GM18861 (cell line): ENCODE results near the gene HK3.

Experiments used
- ATAC-seq: cut with Tn5 transposase; IDR thresholded peaks from one replicate; pipeline ENCODE4 v1.9.1; 2021; ENCODE audit not compliant: unreplicated experiment

Gene HK3

DNA sequence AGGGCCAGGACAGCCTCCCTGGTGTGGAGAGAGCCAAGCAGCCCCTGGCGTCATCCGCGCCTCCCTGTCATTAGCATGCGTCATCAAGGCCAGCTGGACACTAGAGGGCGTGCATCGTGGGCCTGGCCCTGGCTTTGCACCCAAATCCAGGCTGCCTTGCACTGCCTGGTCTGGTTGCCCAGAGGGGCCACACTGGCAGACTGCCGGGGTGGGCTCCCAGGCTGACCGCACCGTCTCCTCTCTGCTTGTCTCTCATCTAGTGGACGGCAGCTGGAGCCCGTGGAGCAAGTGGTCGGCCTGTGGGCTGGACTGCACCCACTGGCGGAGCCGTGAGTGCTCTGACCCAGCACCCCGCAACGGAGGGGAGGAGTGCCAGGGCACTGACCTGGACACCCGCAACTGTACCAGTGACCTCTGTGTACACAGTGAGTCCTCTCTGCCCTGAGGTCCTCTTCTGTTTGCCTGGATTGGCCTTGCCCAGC, 29.0 kb downstream of the HK3 start:
- no peak for ATAC-seq

DNA sequence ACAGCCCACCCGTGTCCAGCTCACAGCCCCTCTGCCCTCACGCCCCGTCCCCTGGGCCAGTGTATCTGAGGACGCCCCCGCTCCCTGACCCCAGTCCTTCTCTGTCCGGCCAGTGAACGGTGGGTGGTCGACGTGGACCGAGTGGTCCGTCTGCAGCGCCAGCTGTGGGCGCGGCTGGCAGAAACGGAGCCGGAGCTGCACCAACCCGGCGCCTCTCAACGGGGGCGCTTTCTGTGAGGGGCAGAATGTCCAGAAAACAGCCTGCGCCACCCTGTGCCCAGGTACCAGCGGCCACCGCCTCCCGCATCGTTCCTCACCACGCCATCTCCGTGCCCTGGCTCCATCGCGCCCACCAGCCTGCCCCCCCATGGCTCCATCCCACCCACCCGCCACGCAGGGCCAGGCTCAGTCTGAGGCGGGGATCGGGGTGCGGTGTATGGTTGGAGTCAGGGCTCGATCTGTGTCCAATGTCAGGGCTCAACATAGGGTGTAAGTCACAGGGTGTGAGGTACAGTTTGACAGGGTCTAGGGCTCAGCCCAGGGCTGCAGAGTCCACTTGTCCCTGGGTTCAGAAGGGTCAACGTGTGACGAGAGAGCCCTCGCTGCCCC, 29.5 kb downstream of the HK3 start:
- ATAC-seq = no peak

DNA sequence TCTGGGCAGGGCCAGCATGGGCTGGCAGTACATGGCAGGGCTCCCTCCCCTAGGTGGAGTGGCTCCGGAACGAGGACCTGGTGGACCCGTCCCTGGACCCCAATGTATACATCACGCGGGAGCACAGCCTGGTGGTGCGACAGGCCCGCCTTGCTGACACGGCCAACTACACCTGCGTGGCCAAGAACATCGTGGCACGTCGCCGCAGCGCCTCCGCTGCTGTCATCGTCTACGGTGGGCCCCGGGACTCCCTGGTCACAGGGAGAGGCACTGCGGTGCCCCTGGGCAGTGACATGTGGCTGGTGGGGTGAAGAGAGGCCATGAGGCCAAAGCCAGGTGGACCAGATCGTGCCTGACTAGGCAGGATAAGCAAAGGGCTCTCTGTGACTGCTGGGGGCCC, 30.4 kb downstream of the HK3 start:
- no peak for ATAC-seq

DNA sequence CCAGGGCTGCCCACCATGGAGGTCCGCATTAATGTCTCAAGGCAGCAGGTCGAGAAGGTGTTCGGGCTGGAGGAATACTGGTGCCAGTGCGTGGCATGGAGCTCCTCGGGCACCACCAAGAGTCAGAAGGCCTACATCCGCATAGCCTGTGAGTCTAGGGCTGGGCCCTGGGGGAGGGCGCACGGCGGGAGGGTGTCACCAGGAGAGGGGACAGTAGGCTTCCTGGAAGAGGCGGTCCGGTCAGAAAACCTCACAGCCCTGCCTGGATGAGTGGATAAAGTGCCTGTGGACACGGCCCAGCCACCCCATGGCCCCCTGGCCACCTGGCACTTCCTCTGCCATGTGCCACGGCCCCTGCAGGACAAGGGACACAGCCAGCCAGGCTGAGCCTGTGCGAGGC, 31.0 kb downstream of the HK3 start:
- ATAC-seq = no peak

DNA sequence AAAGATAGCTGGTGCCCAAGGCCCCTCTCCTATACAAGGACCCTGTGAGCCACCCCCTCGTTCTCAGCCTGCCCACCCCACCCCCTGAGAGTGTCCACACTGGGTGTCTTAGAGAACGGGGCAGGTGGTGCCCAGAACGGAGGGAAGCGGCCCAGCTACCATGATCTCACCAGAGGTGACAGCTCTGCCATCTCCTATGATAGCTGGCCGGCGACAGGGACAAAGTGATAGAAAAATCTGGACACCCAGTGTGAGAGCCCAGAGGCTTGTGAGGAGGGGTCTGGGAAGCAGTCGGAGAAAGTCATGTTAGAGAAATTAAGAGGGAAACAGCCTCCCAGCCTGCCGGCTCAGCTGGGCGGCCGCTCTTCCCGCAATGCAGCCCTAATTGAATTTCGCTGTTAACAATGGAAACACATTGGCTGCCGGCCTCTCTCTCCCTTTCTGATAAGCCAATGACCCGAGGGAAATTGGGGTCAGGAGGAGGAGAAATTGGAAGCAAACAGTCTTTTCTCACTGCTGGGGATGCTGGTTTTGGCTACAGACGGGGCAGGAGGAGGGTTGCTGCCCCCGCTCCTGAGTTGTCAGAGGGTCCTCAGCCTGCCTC, 32.3 kb downstream of the HK3 start:
- no peak for ATAC-seq

DNA sequence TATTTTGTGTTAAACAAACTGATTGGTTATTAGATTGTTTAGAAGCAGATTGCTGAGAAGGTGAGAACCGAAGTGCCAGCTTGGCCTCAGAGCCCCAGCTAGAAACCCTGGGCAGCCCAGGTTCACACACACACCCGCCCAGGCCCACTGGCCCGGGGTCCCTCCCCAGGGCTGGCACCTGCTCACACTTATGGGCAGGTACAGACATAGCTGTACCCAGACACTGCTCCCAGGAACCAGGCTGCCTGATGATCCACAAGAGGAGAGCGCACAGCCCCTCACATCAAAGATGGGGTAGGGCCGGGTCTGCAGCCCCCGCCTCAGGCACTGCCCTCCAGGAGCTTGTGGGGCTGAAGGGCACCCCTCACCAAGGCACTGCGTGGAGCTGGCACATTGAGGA, 33.2 kb downstream of the HK3 start:
- ATAC-seq = no peak

DNA sequence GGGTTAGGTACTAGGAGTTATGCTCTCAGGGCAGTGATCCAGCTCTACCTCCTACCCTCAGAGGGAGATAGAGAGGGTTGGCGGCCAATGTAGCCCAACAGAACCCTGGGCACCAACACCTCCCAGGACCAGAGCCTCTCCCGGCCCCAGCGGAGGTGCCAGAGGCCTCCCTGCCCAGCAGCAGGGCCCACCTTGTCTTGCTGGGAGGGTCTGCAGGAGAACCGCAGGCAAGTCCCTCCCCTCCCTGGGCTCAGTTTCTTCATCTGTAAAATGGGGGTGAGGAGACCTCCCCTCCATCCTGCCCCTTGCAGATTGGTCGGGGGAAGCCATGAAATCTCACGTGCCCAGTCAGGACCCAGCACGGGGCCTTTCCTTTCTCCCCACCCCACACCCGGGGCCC, 34.4 kb downstream of the HK3 start:
- no peak for ATAC-seq

DNA sequence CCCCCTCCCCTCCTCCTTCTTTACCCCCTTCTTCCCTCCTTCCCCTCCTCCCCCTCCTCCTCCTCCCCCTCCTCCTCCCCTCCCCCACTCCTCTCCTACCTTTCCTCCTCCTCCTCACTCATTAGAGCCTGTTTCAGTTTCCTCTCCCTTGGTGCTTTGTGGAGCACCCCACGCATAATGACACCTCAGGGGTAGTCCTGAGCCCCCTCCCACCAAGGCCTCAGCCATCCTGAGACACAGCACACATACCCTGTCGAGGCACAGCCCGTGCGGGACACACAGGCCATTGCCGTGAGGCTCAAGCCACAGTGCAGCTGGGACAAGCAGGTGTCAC, 35.4 kb downstream of the HK3 start:
- ATAC-seq = no peak

DNA sequence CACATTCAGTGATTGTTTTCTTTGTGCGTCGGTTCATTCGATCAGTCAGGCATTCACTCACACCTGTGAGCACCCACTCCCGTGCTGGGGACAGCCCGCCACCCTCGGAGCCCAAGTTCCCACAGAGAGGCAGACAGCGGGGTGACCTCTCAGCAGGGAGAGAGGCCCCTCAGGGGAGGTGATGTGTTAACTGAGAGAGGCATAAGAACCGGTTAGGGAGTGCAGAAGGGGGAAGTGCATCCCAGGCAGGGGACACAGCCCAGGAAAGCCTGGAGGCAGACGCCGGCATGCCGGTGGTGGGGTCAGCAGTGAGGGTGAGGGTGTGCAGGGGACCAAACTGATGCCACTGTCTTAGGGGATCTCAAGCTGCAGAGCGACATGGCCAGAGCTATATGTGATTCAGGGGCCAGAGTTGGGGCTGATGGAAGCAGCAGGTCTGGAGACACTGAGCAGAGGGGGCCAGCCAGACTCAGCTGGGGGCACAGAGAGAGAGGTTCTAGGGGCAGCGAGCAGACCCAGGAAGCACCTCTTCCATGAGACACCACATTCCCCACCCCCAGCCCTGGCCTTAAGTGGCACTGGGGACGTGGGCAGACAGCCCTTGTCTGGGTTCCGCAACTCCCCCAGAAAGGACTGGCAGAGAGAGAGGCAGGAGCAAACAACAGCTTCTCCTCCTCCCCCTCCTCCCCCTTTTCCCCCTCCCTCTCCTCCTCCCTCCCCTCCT, 35.9 kb downstream of the HK3 start:
- ATAC-seq = no peak

DNA sequence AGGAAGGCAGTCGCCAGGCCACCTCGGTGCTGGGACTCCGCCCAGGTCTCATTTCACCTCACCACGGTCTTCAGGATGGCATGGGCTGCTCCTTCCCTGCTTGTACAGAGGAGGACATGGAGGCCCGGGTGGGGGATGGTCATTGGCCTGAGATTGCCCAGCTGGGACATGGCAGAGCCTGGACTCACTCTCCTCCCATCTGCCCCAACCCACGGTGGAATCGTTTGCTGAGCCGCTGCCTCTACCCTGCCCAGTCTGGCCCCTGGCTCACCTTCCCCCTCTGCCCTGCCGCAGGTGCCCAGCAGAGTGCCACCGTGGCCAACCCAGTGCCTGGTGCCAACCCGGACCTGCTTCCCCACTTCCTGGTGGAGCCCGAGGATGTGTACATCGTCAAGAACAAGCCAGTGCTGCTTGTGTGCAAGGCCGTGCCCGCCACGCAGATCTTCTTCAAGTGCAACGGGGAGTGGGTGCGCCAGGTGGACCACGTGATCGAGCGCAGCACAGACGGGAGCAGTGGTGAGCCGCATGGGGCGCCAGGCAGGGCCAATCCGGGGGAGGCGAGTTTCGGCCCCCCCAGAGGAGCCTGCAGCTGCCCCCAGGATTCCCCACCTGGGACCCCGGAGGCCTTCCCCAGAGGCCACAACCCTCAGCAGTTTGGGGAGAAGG, 36.7 kb downstream of the HK3 start:
- no peak for ATAC-seq

DNA sequence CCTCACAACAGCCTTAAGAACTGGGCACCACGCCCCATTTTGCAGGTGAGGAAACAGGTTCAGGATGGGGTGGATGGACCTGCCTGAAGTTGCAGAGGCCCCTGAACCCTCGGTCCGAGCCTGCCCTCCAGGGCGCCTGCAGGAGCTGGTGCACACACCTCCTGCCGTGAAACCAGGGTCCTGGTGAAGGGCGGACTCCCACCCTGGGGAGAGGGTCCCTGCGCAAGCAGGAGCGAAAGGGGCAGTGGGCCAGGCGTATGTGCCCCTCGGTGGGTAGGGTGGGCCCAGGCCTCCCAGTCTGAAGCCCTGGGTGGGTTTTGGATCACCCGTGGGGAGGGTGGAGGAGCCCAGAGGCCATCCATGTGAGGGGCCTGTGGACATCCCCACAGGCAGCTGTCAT, 37.9 kb downstream of the HK3 start:
- no peak for ATAC-seq

DNA sequence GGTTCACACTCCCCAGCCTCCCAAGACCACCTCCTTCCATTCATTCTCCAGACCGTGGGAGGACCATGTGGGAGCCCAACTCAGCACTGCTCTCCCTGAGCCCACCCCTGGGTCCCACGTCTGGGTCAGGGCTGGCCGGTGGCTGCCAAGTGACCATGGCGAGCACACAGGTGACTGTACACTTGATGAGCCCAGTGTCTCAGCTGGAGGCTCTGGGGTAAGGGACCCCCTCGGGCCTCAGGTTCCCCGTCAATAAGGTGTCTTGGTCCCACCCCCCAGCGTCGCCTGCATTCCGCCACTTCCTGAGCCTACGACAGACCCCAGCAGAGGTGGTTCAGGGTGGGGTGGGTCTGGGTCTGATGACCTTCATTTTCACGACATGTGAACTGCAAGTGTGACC, 38.8 kb downstream of the HK3 start:
- no peak for ATAC-seq

DNA sequence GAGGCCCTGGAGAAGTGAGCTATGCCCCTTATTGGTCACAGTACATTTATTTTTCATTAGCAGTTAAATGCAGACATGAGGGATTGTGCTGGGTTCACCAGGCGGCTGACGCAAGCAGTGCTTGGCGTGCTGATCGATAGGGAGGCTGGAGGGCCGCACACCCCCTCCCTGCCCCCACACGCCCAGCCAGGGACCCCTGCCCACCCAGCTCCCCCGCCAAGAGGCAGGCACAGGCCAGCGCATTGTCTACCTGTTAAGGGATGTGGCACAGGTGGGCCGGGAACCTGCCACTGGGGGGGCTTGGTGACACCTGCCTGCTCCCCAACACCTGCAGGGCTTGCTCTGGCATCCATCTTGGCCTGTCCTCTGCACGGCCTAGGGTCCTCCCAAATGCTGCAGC, 39.2 kb downstream of the HK3 start:
- no peak for ATAC-seq

DNA sequence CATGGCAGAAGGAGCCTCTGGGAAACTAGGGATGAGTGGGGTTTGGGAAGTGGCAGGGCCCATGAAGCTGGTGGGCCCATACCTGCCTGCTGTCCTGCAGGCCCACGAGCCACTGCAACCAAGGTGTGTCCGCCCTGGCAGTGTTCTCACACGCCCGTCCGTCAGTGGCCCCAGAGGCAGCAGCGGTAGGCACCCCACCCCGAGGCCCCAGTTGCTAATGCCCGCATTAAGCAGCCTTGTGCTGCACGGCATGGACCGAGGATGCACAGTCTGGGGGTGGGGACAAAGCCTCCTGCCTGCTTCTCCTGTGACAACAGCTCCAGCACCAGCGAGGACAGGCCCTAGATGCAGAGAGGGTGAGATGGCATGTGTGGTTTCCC, 41.3 kb downstream of the HK3 start:
- ATAC-seq = no peak

DNA sequence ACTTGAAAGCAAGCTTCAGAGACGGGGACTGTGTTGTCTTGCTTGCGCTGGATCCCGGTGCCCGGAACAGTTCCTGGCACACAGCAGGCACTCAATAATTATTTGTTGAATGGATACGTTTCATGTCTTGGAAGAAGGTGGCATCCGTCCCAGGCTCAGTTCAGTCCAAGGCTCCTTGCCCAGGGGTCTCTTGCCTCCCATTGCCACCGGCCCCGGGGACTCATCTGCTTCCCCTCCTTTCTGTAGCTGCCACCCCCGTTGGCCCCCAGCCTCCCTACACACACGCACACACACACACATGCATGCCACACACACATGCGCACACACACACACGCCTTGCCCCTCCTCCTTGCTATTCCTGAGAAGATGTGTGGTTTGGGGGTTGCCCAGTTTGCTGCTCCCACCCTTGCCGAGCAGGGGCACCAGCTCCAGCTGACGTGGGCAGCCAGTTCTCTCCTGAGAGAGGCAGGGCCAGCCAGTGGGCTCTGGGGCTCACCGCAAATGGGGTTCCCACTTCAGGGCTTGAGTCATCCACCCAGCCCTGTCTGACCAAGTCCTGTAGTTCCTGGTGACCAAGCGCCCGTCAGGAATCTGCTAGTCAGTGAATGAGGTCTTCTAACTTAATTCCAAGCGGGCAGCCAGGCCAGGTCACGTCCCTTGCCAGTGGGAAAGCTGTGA, 41.8 kb downstream of the HK3 start:
- no peak for ATAC-seq

DNA sequence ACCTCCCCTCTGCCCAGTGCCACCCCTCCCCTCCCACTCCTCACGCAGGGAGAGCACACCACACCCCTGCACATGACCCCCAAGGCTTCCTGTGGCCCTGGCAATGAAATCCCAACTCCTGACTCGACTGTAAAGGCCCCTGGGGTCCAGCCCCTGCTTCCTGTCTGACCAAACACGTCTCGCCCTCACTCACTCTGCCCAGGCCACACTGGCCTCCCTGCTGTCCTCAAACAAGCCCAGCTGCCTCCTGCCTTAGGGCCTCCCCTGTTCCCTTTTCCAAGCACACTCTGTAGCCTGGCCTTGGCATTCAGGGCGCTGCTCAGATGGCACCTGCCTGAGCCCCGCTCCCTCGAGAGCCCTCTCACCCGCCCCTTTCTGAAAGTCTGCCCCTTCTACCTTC, 42.4 kb downstream of the HK3 start:
- ATAC-seq = no peak

DNA sequence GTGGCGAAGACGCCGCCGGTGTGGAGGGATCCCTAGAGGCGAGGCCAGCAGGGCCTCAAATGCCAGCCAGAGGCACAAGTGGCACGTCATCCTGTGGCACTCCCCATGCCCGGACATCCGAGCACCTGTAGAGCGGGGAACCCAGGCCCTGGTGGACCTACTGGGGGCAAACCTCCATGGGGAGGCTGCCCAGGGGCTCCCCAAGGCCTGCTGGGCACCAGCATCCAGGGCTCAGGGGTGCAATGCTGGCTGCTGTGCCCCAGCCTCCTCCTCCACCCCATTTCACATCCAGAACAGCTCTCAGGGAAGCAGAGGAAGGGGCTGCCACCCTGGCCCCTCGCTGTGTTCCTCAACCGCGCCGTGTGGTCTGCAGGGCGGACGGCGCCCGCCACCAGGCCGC, 43.5 kb downstream of the HK3 start:
- ATAC-seq = no peak

DNA sequence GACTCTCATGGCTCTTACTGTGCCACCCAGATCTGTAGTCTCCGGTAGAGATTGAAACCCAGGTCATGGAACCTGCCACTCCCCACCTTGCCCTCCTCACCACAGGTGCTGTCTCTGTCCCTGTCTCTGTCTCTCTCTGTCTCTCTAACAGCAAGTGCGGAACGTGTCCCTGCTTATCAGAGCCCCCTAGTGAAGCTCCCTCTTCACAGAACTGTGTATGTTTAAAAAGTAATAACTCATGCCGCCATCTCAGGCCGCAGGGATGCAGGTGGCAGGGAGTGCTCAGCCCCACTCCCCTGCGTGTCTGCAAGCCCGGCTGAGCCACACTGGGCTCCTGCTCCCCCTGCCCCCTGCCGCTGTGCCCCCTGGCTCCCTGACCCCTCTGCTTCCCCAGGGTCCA, 45.0 kb downstream of the HK3 start:
- ATAC-seq = no peak

DNA sequence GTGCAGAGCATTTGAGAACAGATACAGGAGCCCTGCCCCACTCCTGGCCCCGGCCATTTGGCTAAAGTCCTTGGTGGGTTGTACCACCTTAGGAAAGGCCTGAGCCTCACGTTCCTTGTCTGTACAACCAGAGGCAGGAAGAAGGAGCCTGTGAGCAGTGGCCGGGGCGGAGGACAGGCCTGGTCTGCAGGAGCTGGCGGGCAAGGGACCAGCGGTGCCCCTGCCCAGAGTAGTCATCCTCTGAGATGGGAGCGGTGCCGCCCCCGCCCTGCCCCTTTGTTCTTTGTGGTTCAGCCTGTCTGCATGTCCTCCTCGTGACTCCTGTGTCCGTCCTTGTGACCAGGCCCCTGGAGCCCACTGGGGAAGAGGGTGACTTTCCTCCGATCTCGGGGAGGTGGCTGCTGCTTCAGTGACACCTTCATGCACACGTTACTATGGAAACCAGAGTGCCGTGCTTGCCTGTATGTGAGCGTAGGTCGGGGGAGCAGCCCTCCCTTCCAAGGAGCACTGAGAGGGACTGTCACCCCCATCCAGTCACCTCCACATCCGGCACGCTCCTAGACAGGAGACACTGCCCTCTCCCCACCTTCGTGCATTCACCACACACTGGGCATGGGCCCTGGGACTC, 45.9 kb downstream of the HK3 start:
- no peak for ATAC-seq

DNA sequence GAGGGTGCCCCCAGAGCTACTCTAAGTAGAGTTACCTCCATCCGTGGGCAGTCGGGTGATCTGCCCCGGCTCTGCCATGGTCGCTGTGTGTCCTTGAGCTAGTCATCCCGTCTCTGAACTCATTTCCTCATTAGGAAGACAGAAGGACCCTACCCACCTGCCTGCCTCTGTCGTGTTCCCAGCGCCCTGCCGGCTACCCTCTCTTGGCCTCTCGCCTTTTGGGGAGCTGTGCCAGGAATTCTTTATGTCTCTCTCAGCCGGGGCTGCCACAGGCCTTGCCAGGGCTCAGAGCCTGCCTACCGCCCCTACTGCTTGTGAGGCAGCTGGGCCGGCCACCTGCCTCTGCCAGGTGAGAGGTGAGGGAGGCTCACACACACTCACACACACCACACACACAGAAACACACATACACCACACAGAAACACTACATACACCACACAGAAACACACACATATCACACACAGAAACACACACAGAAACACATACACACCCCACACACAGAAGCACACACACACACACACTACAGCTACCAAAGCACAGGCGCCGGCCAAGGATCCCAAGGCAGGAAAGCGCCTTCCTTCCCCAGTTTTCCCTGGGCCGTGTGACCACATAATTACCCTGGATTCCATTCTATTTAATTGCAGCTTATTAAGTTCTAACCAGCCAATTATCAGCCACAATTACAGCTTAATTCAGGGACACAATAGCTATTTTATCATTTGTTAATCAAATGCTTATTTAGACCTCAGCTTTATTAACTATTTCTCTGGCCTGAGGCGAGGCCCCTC, 47.1 kb downstream of the HK3 start:
- no peak for ATAC-seq
